AG09309 (cell line): ENCODE measurements around the gene AGPAT2.
"Not testable (repeated sequence)": the region's sequence is repeated elsewhere in the genome, so short reads cannot be mapped to it uniquely, and the experiment has no call there.

Experiments
- DNase-seq: peaks from one replicate; pipeline ENCODE4 v3.0.0-alpha.2; 2010; ENCODE audit warnings: low read depth
- H3K4me3 ChIP-seq: 2 replicates; pipeline ENCODE4 v1.5.1; 2011; ENCODE audit warnings: mild to moderate bottlenecking, low read depth, low read length, moderate library complexity; ENCODE audit not compliant: control insufficient read depth
- TF ChIP-seq, protein P1 (sequence below): IDR thresholded peaks from 2 replicates; pipeline ENCODE4 v1.5.1; 2011; ENCODE audit warnings: mild to moderate bottlenecking, low read depth, low read length, inconsistent platforms; ENCODE audit not compliant: insufficient read depth, control insufficient read depth; ENCODE audit errors: missing control alignments

AGPAT2 gene

DNA sequence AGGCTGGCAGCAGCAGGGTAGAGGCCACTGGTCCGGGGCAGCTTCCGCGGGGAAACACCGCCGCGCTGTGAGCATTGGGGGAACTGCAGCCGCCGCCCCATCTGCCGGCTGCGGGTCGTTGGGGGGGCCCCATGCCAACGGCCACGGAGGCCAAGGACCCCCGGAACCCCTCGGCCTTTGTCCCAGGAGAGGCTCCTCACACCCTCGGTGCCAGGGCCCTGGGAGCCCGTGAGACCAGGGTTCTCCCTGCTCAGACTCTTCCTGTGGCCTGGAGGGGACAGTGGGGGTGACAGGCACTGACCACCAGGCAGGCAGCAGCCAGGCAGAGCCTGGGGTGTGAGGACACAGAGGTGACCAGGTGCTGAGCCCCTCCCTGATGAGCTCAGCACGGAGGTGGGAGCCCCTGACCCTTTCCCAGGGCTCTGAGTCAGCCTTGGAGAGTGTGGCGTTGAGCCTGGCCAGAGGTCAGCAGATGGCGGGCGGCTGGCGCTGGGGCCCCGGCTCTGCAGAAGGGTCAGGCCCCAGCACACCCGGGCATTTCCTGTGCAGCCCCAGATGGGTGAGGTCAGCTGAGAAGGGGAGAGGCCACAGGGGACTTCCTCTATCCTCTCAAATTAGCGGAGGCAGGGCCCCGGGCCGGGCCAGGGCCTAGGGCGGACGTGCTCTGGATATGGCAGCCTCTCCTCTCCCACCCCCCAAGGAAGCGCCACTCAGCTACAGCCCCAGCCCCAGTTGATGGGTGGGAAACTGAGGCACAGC is 42.5 kb downstream of the AGPAT2 start:
- TF ChIP-seq, protein P1, sequence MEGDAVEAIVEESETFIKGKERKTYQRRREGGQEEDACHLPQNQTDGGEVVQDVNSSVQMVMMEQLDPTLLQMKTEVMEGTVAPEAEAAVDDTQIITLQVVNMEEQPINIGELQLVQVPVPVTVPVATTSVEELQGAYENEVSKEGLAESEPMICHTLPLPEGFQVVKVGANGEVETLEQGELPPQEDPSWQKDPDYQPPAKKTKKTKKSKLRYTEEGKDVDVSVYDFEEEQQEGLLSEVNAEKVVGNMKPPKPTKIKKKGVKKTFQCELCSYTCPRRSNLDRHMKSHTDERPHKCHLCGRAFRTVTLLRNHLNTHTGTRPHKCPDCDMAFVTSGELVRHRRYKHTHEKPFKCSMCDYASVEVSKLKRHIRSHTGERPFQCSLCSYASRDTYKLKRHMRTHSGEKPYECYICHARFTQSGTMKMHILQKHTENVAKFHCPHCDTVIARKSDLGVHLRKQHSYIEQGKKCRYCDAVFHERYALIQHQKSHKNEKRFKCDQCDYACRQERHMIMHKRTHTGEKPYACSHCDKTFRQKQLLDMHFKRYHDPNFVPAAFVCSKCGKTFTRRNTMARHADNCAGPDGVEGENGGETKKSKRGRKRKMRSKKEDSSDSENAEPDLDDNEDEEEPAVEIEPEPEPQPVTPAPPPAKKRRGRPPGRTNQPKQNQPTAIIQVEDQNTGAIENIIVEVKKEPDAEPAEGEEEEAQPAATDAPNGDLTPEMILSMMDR, result peak; percentile 83
- H3K4me3 ChIP-seq, result no peak overlapping the region
- DNase-seq, result no peak

DNA sequence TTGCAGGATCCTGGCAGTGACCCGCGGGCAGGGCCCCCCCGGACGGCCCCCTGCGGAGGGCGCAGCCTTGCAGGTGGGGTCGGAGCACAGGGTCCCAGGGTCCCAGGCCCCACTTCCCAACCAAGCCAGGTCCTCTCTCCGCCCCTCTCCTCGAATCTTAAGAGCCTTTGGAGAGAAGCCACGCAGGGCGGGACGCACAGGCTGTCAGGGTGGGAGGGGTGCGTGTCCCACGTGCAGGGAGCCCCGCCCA is 43.0 kb downstream of the AGPAT2 start:
- no peak for DNase-seq
- TF ChIP-seq, protein P1, result no peak
- no peak overlapping the region for H3K4me3 ChIP-seq

DNA sequence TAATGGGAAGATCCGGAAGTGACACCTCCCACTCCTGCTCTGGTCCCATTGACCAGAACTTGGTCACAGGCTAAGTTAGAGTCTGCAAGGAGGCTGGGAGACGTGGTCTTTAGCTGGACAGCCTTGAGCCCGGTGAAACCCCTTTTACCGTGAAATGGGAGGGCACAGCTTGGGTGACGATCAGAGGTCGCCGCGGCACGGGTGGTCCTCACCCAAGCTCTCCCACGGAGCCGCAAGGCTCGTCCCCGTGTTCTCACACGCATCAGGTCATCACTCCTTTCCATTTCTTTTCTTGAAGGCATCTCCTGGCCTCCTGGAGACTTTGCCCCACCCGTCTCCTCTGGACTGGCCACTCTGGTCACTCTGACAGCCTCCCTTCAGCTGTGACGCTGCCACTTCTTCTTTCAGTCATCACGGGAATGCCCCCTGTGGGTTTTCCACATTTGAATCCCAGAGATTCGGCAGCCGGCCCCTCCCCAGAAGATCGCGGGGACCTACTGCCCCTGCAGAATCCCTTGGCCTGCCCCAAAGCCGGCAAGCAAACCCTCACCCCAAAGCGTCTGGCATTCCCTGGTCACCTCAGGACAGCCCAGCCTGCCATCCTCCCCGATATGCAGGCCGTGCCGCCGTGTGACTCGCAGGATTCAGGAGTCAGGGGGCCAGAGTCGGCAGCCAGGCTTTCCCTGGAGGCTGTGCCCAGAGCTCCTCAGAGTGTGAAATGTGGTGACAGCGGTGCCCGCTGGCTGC is 43.5 kb downstream of the AGPAT2 start:
- H3K4me3 ChIP-seq, result no peak overlapping the region
- TF ChIP-seq, protein P1, result no peak
- no peak for DNase-seq

DNA sequence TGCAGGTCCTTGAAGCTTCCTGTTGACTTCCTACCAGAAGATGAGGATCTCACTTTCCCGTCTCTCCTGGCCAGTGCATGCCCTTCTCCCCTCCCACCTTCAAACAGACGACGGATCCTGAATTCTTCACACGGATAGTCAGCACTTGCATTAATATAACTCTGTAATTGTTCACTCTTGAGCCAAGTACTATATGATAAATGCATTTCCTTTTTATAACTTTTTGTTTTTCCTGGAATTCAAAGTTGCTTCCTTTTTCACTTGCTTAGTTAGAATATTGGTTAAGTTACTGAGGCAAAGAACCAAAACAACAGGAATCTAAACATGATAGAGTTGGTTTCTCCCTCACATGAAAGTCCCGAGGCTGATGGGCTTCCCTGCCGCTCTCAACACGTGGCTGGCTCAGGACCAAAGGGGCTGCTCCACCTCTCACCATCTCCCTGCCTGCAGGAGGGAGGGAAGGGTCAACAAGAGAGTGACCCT is 44.8 kb downstream of the AGPAT2 start:
- TF ChIP-seq, protein P1, result no peak
- no peak for DNase-seq
- no peak overlapping the region for H3K4me3 ChIP-seq

DNA sequence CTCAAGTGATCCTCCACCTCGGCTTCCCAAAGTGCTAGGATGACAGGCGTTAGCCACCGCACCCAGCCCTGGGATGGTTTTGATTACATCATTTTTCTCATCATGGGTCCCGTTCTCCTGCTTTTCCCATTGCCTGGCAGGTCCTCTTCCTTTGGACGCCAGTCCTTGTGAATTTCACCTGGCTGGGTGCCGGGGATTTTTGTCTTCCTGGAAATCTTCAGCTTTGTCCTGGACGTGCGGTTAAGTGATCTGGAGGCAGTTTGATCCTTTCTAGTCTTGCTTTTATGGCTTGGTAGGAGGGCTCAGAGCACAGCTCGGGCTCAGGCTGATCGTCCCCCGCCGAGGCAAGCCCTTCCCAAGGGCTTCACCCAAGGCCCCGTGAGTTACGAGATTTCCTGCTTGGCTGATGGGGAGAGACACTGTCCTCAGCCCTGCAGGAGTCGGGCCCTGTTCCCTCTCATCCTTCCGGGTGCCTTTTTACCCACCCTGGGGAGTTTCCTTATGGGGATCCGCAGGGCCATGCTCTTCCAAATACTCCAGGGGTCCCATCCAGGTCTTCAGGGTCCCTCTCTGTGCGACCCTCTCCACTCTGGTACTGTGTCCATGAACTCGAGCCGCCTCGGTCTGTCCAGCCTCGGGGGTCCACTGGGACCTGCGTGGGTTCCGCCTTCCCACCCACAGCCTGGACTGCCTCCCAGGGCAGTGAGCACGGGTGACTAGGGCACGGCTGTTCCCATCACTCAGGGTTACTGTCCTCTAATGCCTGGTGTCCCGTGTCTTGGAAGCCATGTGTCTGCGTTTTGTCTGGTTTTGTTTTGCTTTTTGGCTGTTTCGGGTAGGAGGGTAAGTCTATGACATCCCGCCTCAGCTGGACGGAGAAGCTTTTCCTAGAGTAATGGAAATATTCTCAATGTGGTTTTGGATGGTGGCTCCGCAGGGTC is 46.8 kb downstream of the AGPAT2 start:
- TF ChIP-seq, protein P1, result no peak
- DNase-seq, result no peak
- H3K4me3 ChIP-seq, result no peak overlapping the region

DNA sequence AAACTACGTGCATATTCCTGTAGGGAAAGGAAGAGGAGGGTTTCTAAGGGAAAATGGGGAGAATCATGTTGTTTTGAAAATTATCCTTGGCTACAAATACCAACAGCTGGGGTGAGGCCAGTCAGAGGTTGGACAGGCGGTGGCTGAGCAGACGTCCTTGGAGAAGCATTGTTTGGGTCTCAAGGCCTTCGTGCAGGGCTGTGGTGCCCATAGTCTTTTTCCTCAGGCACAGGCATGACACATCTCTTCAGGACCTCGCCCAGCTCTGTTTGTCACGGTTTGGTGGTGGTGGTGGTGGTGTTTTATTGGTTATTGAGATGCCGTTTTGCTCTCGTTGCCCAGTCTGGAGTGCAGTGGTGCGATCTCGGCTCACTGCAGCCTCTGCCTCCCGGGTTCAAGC is 52.4 kb downstream of the AGPAT2 start:
- DNase-seq, result no peak
- H3K4me3 ChIP-seq, result no peak overlapping the region
- TF ChIP-seq, protein P1, result no peak

DNA sequence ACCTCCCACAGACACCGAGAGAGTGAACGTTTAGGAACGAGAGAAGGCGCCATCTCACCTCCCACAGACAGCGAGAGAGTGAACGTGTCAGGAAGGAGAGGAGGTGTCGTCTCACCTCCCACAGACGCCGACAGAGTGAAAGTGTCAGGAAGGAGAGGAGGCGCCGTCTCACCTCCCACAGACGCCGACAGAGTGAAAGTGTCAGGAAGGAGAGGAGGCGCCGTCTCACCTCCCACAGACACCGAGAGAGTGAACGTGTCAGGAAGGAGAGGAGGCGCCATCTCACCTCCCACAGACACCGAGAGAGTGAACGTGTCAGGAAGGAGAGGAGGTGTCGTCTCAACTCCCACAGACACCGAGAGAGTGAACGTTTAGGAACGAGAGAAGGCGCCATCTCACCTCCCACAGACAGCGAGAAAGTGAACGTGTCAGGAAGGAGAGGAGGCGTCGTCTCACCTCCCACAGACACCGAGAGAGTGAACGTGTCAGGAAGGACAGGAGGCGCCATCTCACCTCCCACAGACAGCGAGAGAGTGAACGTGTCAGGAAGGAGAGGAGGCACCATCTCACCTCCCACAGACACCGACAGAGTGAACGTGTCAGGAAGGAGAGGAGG is 54.7 kb downstream of the AGPAT2 start:
- not testable (repeated sequence) for H3K4me3 ChIP-seq, DNase-seq

DNA sequence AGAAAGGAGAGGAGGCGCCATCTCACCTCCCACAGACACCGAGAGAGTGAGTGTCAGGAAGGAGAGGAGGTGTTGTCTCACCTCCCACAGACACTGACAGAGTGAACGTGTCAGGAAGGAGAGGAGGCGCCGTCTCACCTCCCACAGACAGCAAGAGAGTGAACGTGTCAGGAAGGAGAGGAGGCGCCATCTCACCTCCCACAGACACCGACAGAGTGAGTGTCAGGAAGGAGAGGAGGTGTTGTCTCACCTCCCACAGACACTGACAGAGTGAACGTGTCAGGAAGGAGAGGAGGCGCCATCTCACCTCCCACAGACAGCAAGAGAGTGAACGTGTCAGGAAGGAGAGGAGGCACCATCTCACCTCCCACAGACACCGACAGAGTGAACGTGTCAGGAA is 55.2 kb downstream of the AGPAT2 start:
- DNase-seq, H3K4me3 ChIP-seq: not testable (repeated sequence)
